ENCODE data around the gene CAPN15.

CAPN15 gene

GRCh38 chr16:583815-584591, 56.5 kb downstream of the CAPN15 start:
- no peak for ATAC-seq (replicated peaks)
- no peak overlapping the region for H3K4me3 Mint-ChIP-seq
- H3K27me3 Mint-ChIP-seq, result peaks cover 4 to 7% of the 10 kb centered on the region in 2 donors
- peaks cover 11 to 26% of the 10 kb centered on the region in 2 donors for H3K4me1 Mint-ChIP-seq
- H3K9me3 Mint-ChIP-seq, result no peaks in the 10 kb centered on the region
- no peak for DNase-seq
- peaks cover 6 to 11% of the 10 kb centered on the region in 2 donors for H3K36me3 Mint-ChIP-seq
- H3K27ac Mint-ChIP-seq, result no peak overlapping the region

- ATAC-seq (replicated peaks), result no peak
- H3K4me3 Mint-ChIP-seq, result peak overlapping the region in 1 of 2 donors; percentile 19
- no peak for DNase-seq
- no peaks in the 10 kb centered on the region for H3K9me3 Mint-ChIP-seq
- peaks cover 6 to 11% of the 10 kb centered on the region in 2 donors for H3K36me3 Mint-ChIP-seq
- H3K4me1 Mint-ChIP-seq, result peaks cover 9 to 26% of the 10 kb centered on the region in 2 donors
- H3K27me3 Mint-ChIP-seq, result peaks cover 4 to 7% of the 10 kb centered on the region in 2 donors
- peak overlapping the region; percentile 69 for H3K27ac Mint-ChIP-seq
Measured at GRCh38 chr16:585351-585750, 57.8 kb downstream of the CAPN15 start.

- Mint-ChIP-seq H3K9me3 (no peaks in the 10 kb centered on the region), H3K4me3 (peak overlapping the region in 1 of 2 donors; percentile 39), H3K36me3 (peaks cover 6 to 11% of the 10 kb centered on the region in 2 donors), H3K27ac (no peak overlapping the region), H3K4me1 (peaks cover 16 to 34% of the 10 kb centered on the region in 2 donors), H3K27me3 (peaks cover 4 to 7% of the 10 kb centered on the region in 2 donors)
- ATAC-seq (replicated peaks), result no peak
- no peak for DNase-seq
Measured at GRCh38 chr16:586047-586644, 58.6 kb downstream of the CAPN15 start.

DNA sequence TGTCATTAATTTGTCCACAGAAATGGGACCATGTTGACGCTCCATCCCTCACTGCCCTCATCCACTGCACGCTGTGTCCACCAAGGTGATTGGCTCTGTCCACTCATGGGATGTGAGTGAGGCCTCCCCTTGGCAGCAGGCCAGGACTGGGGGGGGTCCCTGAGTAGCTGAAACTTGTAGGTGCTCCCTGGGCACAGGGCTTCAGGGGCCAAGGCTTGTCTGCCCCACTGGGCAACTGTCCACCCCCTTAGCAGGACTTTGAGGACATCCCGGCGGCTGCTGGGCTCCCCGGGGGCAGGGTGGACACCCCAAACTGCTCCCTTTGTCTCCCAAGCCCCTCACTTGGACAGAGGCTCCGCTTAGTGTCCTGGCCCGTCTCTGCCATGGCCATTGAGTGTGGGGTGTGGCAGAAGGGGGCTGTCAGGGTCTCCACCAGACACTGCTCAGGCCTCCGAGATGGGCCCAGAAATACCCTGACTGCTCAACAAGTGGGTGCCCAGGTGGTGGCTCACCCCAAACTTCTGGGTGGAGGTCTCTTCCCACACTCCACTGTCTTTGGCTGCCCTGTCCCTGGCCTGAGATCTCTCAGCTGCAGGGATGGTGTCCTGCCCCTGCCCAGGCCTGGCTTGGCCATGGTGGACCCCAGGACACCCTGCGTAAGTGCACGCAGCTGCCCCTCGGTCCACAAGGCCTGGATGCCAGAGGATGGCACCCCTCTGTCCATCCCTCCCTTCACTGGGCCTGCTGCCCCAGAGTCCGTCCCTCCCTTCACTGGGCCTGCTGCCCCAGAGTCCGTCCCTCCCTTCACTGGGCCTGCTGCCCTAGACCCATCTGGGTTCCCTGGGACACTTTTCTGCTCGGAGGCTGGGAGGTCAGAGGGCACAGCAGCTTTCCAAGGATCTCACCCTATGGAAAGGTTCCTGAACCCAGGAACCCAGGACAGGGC, 59.4 kb downstream of the CAPN15 start:
- Mint-ChIP-seq H3K36me3 (peaks cover 6 to 11% of the 10 kb centered on the region in 2 donors), H3K9me3 (no peaks in the 10 kb centered on the region), H3K27ac (peak overlapping the region; percentile 91), H3K4me1 (peaks cover 20 to 42% of the 10 kb centered on the region in 2 donors), H3K27me3 (peaks cover 4 to 7% of the 10 kb centered on the region in 2 donors), H3K4me3 (peak overlapping the region; percentile 81 to 97)
- DNase-seq, result no peak
- ATAC-seq (replicated peaks), result no peak

DNA sequence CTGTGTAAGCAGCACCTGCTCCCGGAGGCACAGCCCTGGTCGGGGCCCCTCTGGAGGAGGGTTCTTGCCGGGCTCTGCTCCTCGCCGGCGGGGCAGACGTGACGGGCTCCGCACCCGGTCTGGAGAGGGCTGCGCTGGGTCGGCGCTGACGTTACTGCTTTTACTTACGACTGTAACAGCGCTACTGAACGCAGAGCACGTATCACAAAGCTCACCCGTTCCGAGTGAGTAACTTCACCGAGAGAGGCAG, 61.1 kb downstream of the CAPN15 start:
- Mint-ChIP-seq H3K9me3 (no peaks in the 10 kb centered on the region), H3K36me3 (peaks cover 4 to 9% of the 10 kb centered on the region in 2 donors), H3K27me3 (peaks cover 4 to 7% of the 10 kb centered on the region in 2 donors), H3K4me1 (peaks cover 28 to 58% of the 10 kb centered on the region in 2 donors), H3K27ac (peak overlapping the region; percentile 98), H3K4me3 (peak overlapping the region; percentile 97)
- ATAC-seq (replicated peaks) (peak; percentile 40 to 42), DNase-seq (peak; percentile 70)

- Mint-ChIP-seq H3K4me3 (peak overlapping the region; percentile 97), H3K27ac (peak overlapping the region; percentile 100), H3K36me3 (peaks cover 4 to 10% of the 10 kb centered on the region in 2 donors), H3K9me3 (no peaks in the 10 kb centered on the region), H3K27me3 (peaks cover 4 to 7% of the 10 kb centered on the region in 2 donors), H3K4me1 (peaks cover 30 to 63% of the 10 kb centered on the region in 2 donors)
- ATAC-seq (replicated peaks), result peak; percentile 75 to 79
- DNase-seq, result peak; percentile 95
Measured at GRCh38 chr16:588889-589657, 61.6 kb downstream of the CAPN15 start.

DNA sequence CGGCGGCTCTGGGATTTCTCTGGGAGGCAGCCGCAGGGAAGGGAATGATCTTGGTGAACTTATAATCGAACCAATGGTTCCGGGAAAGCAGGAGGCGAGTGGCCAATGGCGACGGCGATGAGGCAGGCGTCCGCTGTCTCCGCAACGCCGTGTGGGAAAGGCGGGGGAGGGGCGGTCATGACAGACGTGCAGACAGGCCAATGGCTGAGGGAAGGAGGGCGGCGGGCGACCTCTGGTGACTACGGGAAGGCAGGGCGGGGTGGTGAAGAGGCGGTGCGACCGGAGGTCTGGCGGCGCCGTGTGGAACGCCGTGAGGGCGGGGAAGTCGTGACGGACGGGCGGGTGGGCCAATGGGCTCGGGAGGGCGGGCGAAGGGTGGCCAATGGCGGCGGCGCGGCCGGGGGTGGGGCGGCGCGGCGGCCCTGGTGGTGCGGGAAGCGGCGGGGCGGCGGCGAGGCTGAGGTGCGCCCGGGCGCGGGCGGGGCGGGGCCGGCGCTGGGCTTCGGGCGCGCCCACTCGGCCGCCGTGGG, 62.2 kb downstream of the CAPN15 start, which contains the start of gene RAB40C:
Gene RAB40C (plus strand): TSS at position 409 of the 530 bp plus-strand sequence. CDS start 226 bp downstream, outside the sequence.
- peaks cover 4 to 10% of the 10 kb centered on the region in 2 donors for H3K36me3 Mint-ChIP-seq
- peaks cover 33 to 69% of the 10 kb centered on the region in 2 donors for H3K4me1 Mint-ChIP-seq
- H3K27me3 Mint-ChIP-seq, result peaks cover 4 to 7% of the 10 kb centered on the region in 2 donors
- no peaks in the 10 kb centered on the region for H3K9me3 Mint-ChIP-seq
- H3K27ac Mint-ChIP-seq, result peak within 1 kb of the TSS; percentile 100
- H3K4me3 Mint-ChIP-seq, result peak within 1 kb of the TSS; percentile 97
- ATAC-seq (replicated peaks), result peak; percentile 84 to 86
- DNase-seq, result peak; percentile 97

DNA sequence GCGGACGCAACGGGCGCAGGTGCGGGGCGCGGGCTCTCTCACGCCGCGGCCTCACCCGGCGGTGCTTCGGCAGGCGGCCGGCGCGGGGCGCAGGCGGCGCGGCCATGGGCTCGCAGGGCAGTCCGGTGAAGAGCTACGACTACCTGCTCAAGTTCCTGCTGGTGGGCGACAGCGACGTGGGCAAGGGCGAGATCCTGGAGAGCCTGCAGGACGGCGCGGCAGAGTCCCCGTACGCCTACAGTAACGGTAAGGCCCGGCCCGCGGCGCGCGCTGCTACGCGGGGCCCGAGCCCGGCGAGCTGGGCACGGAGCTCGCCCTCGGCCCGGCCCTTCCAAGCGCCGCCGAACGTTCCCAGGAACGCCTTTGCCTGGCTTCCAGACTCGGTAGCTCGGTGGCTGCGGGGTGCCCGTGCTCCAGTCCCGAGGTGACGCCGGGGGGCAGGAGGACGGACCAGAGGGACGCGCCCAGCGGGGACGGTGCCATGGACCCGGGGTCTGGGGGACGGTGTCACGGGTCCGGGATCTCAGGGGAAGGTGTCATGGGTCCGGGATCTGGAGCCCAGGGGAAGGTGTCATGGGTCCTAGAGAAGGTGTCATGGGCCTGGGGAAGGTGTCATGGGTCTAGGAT, 62.8 kb downstream of the CAPN15 start:
- H3K4me3 Mint-ChIP-seq, result peak overlapping the region; percentile 84 to 94
- ATAC-seq (replicated peaks), result peak; percentile 0 to 1
- H3K27ac Mint-ChIP-seq, result peak overlapping the region; percentile 86
- H3K9me3 Mint-ChIP-seq, result no peaks in the 10 kb centered on the region
- H3K27me3 Mint-ChIP-seq, result peaks cover 4 to 6% of the 10 kb centered on the region in 2 donors
- peaks cover 32 to 68% of the 10 kb centered on the region in 2 donors for H3K4me1 Mint-ChIP-seq
- H3K36me3 Mint-ChIP-seq, result peaks cover 3 to 10% of the 10 kb centered on the region in 2 donors
- DNase-seq, result no peak

DNA sequence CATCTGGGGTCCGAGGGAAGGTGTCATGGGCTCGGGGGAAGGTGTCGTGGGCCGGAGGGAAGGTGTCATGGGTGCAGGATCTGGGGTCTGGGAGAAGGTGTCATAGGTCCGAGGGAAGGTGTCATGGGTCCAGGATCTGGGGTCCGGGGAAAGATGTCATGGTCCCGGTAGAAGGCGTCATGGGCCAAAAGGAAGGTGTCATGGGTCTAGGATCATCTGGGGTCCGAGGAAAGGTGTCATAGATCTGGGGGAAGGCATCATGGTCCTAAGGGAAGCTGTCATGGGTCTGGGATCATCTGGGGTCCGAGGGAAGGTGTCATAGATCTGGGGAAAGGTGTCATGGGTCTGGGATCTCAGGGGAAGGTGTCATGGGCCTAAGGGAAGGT, 63.3 kb downstream of the CAPN15 start:
- H3K4me1 Mint-ChIP-seq, result peaks cover 27 to 62% of the 10 kb centered on the region in 2 donors

DNA sequence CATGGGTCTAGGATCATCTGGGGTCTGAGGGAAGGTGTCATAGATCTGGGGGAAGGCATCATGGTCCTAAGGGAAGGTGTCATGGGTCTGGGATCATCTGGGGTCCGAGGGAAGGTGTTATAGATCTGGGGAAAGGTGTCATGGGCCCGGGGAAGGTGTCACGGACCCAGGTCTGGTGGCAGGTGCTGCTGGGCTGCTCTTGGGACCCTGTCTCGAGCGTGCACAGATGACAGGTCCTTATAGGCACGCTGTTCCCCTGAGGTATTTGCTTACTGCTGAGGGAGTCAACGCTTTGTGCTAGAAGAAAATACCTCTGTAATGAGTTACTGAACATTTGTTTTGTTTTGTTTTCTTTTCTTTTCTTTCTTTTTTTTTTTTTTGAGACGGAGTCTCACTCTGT, 63.7 kb downstream of the CAPN15 start:
- peaks cover 30 to 61% of the 10 kb centered on the region in 2 donors for H3K4me1 Mint-ChIP-seq
- H3K4me3 Mint-ChIP-seq, result peak overlapping the region; percentile 84 to 94
- H3K27ac Mint-ChIP-seq, result peak overlapping the region; percentile 86
- H3K9me3 Mint-ChIP-seq, result no peaks in the 10 kb centered on the region
- H3K27me3 Mint-ChIP-seq, result no peaks in the 10 kb centered on the region
- ATAC-seq (replicated peaks), result no peak
- DNase-seq, result no peak
- H3K36me3 Mint-ChIP-seq, result peaks cover 6 to 15% of the 10 kb centered on the region in 2 donors

More for the DNA sequence above, 63.3 kb downstream of the CAPN15 start:
- DNase-seq, result no peak
- no peaks in the 10 kb centered on the region for H3K9me3 Mint-ChIP-seq
- H3K4me3 Mint-ChIP-seq, result peak overlapping the region; percentile 84 to 94
- H3K36me3 Mint-ChIP-seq, result peaks cover 2 to 11% of the 10 kb centered on the region in 2 donors
- peak overlapping the region; percentile 86 for H3K27ac Mint-ChIP-seq
- H3K27me3 Mint-ChIP-seq, result peaks cover 0 to under 1% of the 10 kb centered on the region in 2 donors
- no peak for ATAC-seq (replicated peaks)

DNA sequence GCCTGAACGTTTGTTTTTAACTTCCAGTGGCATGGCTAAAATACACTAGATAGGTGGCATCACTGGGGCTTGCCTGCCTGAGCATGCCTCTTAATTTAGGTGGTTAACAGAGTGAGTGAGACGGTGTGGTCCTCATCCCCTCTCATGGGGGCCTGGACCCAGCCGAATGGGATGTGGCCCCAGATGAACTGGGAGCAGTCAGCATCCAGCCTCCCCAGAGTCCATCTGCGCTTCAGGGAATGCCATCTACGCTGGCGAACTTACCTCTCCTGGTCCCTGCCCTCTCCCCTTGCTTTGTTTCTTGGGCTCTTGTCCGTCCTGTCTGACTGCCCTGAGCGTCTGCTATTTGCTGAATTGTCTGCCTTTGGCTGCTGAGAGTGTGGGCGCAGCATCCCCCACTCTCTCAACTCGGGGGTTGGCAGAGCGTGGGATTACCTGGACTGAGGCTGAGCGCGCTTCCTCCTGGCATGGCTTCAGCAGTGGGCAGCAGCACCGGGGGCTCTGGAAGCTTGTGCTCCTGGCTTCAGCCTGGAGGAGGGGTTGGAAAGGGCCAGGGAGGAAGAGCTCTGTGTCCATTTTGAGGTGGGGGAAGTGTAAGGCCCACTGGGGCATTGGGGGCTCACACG, 64.5 kb downstream of the CAPN15 start:
- peaks cover 30 to 68% of the 10 kb centered on the region in 2 donors for H3K4me1 Mint-ChIP-seq
- peaks cover 13 to 21% of the 10 kb centered on the region in 2 donors for H3K36me3 Mint-ChIP-seq
- DNase-seq, result no peak
- no peak for ATAC-seq (replicated peaks)
- H3K4me3 Mint-ChIP-seq, result peak overlapping the region in 1 of 2 donors; percentile 39
- H3K27me3 Mint-ChIP-seq, result no peaks in the 10 kb centered on the region
- H3K9me3 Mint-ChIP-seq, result no peaks in the 10 kb centered on the region
- H3K27ac Mint-ChIP-seq, result no peak overlapping the region

DNA sequence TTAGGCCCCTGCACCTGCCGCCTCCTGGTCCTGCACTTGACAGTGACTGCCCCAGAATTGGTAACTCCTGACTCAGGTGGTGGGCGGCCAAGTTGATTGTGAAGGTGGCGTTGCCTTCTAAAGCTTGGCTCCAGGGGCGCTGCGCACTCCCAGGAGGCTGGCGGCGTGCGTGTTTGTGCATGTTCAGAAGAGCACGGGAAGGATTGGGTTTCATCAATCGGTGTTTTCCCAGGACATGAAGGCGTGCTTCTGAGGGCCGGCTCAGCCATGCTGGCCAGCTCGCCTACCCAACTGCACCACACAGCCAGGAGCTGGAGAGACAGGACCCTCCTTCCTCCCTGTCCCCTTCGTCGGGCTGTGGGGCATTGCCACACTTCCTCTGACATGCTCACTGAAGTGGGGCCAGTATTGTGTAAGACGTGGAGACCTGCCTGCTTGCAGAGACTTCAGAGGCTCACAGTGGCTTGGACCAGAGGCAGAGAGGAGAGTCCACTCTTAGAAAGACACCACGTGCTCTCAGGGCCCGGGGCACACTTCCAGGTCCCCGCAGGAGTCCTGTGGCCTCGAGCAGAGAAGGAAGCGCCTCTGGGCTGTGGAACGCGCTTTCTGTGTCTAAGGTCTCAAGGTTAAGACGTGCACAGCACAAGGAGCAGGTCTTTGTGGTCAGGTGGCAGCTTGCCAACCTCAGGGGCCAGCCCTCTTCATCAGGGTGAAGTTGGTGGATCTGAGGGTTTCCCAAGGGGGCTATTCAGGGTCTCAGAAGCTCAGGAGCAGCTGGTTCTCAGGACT, 65.2 kb downstream of the CAPN15 start:
- no peak overlapping the region for H3K4me3 Mint-ChIP-seq
- DNase-seq (no peak), ATAC-seq (replicated peaks) (no peak)
- no peaks in the 10 kb centered on the region for H3K9me3 Mint-ChIP-seq
- peaks cover 14 to 23% of the 10 kb centered on the region in 2 donors for H3K36me3 Mint-ChIP-seq
- peaks cover 27 to 61% of the 10 kb centered on the region in 2 donors for H3K4me1 Mint-ChIP-seq
- no peak overlapping the region for H3K27ac Mint-ChIP-seq
- H3K27me3 Mint-ChIP-seq, result no peaks in the 10 kb centered on the region

Data from stimulated activated naive B cell treated with anti-CD40 and anti-IgM and Interleukin-4, amounts not matched to agents 10 μg/mL and 1 μg/mL and 100 μg/mL, for 72 hours (primary cell).